ENCODE results near the gene THAP7.

DNA sequence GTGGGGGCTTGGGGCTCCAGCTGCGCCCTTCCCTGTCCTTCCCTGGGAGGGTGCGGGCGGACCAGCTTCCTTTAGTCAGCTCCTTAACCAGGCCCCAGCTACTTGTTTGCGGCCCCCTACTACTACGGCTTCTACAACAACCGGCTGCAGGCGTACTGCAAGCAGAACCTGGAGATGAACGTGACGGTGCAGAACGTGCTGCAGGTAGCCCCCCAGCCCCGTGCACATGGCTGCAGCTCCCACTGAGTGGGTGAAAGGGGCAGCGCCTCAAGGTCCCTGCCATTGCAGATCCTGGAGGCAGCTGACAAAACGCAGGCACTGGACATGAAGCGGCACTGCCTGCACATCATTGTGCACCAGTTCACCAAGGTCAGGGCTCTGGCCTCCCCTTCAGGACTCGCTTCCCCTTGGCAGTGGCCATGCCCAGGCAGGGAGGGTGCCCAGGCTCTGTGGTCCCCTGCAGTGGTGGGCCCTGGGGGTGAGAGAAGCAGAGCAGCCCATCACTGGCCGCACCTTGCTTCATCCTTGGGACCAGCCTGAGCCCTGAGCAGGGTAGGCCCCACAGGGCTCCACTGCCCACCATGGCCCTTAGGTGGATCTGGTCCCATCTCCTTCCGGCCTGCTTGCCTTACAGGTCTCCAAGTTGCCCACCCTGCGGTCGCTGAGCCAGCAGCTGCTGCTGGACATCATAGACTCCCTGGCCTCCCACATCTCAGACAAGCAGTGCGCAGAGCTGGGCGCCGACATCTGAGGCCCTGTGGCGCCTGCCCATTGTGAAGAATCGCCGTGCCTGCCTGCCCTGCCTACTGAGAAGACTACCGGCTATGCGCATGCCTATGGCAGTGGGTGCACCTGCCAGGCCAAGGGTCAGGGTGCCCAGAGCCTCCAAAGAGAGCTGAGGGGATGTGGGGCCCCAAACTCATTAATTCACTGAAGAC, 5.1 kb downstream of the THAP7 start:
- TF ChIP-seq, protein P1, sequence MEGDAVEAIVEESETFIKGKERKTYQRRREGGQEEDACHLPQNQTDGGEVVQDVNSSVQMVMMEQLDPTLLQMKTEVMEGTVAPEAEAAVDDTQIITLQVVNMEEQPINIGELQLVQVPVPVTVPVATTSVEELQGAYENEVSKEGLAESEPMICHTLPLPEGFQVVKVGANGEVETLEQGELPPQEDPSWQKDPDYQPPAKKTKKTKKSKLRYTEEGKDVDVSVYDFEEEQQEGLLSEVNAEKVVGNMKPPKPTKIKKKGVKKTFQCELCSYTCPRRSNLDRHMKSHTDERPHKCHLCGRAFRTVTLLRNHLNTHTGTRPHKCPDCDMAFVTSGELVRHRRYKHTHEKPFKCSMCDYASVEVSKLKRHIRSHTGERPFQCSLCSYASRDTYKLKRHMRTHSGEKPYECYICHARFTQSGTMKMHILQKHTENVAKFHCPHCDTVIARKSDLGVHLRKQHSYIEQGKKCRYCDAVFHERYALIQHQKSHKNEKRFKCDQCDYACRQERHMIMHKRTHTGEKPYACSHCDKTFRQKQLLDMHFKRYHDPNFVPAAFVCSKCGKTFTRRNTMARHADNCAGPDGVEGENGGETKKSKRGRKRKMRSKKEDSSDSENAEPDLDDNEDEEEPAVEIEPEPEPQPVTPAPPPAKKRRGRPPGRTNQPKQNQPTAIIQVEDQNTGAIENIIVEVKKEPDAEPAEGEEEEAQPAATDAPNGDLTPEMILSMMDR (IDR thresholded peaks at IDR 0.05), result no peak
- TF ChIP-seq POLR2A (IDR thresholded peaks at IDR 0.05), result no peak
